Upper lobe of left lung (tissue), 4 donors: ENCODE measurements around the gene FANCC.

Source experiments
- POLR2A ChIP-seq, 4 donors: fragments of 450-650 bp; IDR thresholded peaks; one replicate each; pipeline ENCODE4 v1.5.1; 2016 to 2017; ENCODE audit warnings: antibody characterized with exemption in 4 of 4, mild to moderate bottlenecking in 2 of 4
- TF ChIP-seq, protein P1 (sequence below), 6 experiments: fragments of 450-650 bp in 4 of 6; fragments of 200-600 bp in 2 of 6; sonication (generic) in 2 of 6; IDR thresholded peaks; one replicate each; pipeline ENCODE4 v1.5.1; 2016 to 2019; ENCODE audit warnings: antibody characterized with exemption in 6 of 6

DNA sequence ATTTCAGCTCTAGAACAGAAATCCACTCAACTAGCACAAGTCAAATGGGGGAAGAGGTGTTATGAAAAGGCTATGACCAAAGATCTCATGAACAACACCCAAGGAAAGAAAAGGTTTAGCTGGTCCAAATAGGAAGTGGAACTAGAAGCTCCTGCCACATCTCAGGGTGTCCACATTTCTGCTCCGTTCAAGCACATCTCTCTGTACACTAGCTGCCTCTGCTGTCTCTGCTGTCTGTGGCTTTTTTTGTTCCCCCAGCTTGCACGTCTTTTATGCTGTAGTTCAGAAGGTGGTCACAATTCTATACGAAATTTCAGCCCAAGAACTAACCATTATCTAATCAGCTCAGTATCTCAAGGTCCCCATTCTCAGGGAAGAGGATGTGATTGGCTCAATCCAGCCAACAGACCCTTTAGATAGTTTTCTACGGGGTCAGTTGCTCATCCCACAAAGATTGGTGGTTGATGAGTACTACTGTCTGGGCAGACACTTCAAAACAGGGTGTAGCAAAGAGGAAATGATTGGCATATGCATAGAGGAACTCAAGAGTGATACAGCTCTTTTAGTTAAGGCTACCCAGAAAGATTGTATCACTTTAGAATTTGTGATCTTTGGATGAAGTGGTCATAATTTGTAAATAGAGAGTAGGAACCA is 44.0 kb downstream of the FANCC start:
- TF ChIP-seq, protein P1, sequence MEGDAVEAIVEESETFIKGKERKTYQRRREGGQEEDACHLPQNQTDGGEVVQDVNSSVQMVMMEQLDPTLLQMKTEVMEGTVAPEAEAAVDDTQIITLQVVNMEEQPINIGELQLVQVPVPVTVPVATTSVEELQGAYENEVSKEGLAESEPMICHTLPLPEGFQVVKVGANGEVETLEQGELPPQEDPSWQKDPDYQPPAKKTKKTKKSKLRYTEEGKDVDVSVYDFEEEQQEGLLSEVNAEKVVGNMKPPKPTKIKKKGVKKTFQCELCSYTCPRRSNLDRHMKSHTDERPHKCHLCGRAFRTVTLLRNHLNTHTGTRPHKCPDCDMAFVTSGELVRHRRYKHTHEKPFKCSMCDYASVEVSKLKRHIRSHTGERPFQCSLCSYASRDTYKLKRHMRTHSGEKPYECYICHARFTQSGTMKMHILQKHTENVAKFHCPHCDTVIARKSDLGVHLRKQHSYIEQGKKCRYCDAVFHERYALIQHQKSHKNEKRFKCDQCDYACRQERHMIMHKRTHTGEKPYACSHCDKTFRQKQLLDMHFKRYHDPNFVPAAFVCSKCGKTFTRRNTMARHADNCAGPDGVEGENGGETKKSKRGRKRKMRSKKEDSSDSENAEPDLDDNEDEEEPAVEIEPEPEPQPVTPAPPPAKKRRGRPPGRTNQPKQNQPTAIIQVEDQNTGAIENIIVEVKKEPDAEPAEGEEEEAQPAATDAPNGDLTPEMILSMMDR (IDR thresholded peaks at IDR 0.05): no peak
- TF ChIP-seq POLR2A (IDR thresholded peaks at IDR 0.05): no peak
